ENCODE measurements around the gene UBA3. TPM values are rescaled to one million over a fixed set of nuclear protein-coding genes. Genes with fewer than 3 reads are reported as not detected.

UBA3 gene
- total and polyA plus RNA-seq, 2 of the 13 experiments (the other 11 are each of a cell fraction or from before 2014, with no cell fraction given) = 40.7 to 49.0 TPM

DNA sequence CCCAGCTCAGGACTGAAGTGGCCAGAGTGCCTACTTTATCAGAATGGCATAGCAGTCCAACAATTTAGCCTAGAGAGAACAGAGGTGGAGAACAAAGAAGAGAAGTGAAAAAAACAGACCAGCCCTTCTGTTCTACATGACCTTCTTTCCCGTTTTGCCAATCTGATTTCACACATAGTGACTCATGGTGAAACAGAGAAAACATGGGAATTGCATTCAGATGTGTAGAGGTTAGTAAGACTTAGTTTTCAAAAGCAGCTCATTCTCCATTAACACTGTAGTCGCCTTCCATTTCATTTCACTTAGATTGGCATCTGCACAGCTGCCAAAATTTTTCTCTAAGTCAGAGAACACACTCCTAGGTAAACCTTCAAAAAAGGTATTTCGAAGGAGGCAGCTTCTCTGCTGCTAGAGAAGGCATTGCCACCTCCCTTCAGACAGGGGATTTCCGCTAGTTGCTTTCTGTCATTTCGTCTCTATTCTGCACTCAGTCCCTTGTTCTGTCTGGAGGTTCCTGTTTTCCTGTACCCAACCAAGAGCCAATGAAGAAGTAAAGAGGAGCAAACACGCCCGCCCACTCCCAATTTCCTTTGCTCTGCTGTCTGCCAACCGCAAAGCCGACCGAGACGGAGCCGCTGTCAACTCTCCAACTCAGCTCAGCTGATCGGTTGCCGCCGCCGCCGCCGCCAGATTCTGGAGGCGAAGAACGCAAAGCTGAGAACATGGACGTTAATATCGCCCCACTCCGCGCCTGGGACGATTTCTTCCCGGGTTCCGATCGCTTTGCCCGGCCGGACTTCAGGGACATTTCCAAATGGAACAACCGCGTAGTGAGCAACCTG lies 4.4 kb upstream of the UBA3 start, which contains the start of gene ARL6IP5 (continued):
- TF ChIP-seq ZNF17 (CRISPR knock-in tag; IDR thresholded peaks at IDR 0.05) (no peak), ZNF570 (CRISPR knock-in tag; IDR thresholded peaks at IDR 0.05; ENCODE audit: borderline replicate concordance) (no peak), CBX2 (IDR thresholded peaks at IDR 0.05; ENCODE audit: low read depth, low read length) (no peak), CBX2 (CRISPR knock-in tag; IDR thresholded peaks at IDR 0.05; ENCODE audit: low read depth) (no peak), ATAD3A (CRISPR knock-in tag; IDR thresholded peaks at IDR 0.05) (no peak), GLI4 (CRISPR knock-in tag; IDR thresholded peaks at IDR 0.05; ENCODE audit: borderline replicate concordance) (no peak), AGO2 (optimal IDR thresholded peaks at IDR 0.05; ENCODE audit: low read depth, low read length) (no peak), ZKSCAN8 (CRISPR knock-in tag; IDR thresholded peaks at IDR 0.05; ENCODE audit: borderline replicate concordance) (no peak), BHLHE40 (IDR thresholded peaks at IDR 0.05; ENCODE audit: low read length) (no peak), NR1H2 (CRISPR knock-in tag; IDR thresholded peaks at IDR 0.05; ENCODE audit: borderline replicate concordance, low read depth) (no peak), PRPF4 (IDR thresholded peaks at IDR 0.05; ENCODE audit: low read depth, low read length, poor library complexity, severe bottlenecking) (no peak), KDM1A (CRISPR knock-in tag; IDR thresholded peaks at IDR 0.05) (no peak), ZNF136 (CRISPR knock-in tag; IDR thresholded peaks at IDR 0.05; ENCODE audit: low read depth) (no peak), NR2F6 (IDR thresholded peaks at IDR 0.05) (no peak), NR2F6 (CRISPR knock-in tag; IDR thresholded peaks at IDR 0.05) (no peak; the same call in 1 of the 2 replicates), ZZZ3 (CRISPR knock-in tag; IDR thresholded peaks at IDR 0.05; ENCODE audit: borderline replicate concordance) (no peak), ZNF572 (CRISPR knock-in tag; IDR thresholded peaks at IDR 0.05) (no peak), NBN (conservative IDR thresholded peaks at IDR 0.05) (no peak), TAF15 (IDR thresholded peaks at IDR 0.05; ENCODE audit: low read depth, low read length, poor library complexity, severe bottlenecking) (no peak)
- TF ChIP-seq, protein P1, sequence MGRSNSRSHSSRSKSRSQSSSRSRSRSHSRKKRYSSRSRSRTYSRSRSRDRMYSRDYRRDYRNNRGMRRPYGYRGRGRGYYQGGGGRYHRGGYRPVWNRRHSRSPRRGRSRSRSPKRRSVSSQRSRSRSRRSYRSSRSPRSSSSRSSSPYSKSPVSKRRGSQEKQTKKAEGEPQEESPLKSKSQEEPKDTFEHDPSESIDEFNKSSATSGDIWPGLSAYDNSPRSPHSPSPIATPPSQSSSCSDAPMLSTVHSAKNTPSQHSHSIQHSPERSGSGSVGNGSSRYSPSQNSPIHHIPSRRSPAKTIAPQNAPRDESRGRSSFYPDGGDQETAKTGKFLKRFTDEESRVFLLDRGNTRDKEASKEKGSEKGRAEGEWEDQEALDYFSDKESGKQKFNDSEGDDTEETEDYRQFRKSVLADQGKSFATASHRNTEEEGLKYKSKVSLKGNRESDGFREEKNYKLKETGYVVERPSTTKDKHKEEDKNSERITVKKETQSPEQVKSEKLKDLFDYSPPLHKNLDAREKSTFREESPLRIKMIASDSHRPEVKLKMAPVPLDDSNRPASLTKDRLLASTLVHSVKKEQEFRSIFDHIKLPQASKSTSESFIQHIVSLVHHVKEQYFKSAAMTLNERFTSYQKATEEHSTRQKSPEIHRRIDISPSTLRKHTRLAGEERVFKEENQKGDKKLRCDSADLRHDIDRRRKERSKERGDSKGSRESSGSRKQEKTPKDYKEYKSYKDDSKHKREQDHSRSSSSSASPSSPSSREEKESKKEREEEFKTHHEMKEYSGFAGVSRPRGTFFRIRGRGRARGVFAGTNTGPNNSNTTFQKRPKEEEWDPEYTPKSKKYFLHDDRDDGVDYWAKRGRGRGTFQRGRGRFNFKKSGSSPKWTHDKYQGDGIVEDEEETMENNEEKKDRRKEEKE (IDR thresholded peaks at IDR 0.05) = no peak
- TF ChIP-seq, protein P2, sequence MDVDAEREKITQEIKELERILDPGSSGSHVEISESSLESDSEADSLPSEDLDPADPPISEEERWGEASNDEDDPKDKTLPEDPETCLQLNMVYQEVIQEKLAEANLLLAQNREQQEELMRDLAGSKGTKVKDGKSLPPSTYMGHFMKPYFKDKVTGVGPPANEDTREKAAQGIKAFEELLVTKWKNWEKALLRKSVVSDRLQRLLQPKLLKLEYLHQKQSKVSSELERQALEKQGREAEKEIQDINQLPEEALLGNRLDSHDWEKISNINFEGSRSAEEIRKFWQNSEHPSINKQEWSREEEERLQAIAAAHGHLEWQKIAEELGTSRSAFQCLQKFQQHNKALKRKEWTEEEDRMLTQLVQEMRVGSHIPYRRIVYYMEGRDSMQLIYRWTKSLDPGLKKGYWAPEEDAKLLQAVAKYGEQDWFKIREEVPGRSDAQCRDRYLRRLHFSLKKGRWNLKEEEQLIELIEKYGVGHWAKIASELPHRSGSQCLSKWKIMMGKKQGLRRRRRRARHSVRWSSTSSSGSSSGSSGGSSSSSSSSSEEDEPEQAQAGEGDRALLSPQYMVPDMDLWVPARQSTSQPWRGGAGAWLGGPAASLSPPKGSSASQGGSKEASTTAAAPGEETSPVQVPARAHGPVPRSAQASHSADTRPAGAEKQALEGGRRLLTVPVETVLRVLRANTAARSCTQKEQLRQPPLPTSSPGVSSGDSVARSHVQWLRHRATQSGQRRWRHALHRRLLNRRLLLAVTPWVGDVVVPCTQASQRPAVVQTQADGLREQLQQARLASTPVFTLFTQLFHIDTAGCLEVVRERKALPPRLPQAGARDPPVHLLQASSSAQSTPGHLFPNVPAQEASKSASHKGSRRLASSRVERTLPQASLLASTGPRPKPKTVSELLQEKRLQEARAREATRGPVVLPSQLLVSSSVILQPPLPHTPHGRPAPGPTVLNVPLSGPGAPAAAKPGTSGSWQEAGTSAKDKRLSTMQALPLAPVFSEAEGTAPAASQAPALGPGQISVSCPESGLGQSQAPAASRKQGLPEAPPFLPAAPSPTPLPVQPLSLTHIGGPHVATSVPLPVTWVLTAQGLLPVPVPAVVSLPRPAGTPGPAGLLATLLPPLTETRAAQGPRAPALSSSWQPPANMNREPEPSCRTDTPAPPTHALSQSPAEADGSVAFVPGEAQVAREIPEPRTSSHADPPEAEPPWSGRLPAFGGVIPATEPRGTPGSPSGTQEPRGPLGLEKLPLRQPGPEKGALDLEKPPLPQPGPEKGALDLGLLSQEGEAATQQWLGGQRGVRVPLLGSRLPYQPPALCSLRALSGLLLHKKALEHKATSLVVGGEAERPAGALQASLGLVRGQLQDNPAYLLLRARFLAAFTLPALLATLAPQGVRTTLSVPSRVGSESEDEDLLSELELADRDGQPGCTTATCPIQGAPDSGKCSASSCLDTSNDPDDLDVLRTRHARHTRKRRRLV (CRISPR knock-in tag; IDR thresholded peaks at IDR 0.05) = no peak
- TF ChIP-seq, protein P3, sequence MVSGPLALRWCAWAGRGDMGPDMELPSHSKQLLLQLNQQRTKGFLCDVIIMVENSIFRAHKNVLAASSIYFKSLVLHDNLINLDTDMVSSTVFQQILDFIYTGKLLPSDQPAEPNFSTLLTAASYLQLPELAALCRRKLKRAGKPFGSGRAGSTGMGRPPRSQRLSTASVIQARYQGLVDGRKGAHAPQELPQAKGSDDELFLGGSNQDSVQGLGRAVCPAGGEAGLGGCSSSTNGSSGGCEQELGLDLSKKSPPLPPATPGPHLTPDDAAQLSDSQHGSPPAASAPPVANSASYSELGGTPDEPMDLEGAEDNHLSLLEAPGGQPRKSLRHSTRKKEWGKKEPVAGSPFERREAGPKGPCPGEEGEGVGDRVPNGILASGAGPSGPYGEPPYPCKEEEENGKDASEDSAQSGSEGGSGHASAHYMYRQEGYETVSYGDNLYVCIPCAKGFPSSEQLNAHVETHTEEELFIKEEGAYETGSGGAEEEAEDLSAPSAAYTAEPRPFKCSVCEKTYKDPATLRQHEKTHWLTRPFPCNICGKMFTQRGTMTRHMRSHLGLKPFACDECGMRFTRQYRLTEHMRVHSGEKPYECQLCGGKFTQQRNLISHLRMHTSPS (CRISPR knock-in tag; IDR thresholded peaks at IDR 0.05; ENCODE audit: low read depth) = no peak
